HTR-8/SVneo (cell line): ENCODE measurements around the gene KCNT1.

Experiments
- DNase-seq: peaks from one replicate; pipeline ENCODE4 v3.0.0; 2011; ENCODE audit warnings: low spot score, mixed read lengths; ENCODE audit not compliant: insufficient read length
- FAIRE-seq: peaks from 2 replicates; lab custom pipeline; 2011; peaks lifted over from hg19 to GRCh38; lab: Jason Lieb, UNC

The KCNT1 gene

GRCh38 chr9:135760465-135760864 lies 58.5 kb downstream of the KCNT1 start:
- DNase-seq (no peak), FAIRE-seq (no peak)

GRCh38 chr9:135761150-135761844 lies 59.3 kb downstream of the KCNT1 start:
- no peak for DNase-seq

GRCh38 chr9:135761845-135762168 lies 59.8 kb downstream of the KCNT1 start:
- no peak for DNase-seq
- no peak for FAIRE-seq

More at GRCh38 chr9:135761150-135761844, 59.3 kb downstream of the KCNT1 start:
- no peak for FAIRE-seq

GRCh38 chr9:135762921-135763320 lies 60.9 kb downstream of the KCNT1 start:
- no peak for FAIRE-seq

GRCh38 chr9:135763716-135764446 lies 61.9 kb downstream of the KCNT1 start:
- no peak for FAIRE-seq

More at GRCh38 chr9:135762921-135763320, 60.9 kb downstream of the KCNT1 start:
- DNase-seq, result no peak

GRCh38 chr9:135764731-135765130 lies 62.7 kb downstream of the KCNT1 start:
- DNase-seq (no peak), FAIRE-seq (no peak)

More at GRCh38 chr9:135763716-135764446, 61.9 kb downstream of the KCNT1 start:
- DNase-seq, result no peak

GRCh38 chr9:135765416-135765815 lies 63.4 kb downstream of the KCNT1 start:
- FAIRE-seq, result no peak
- DNase-seq, result no peak

- no peak for FAIRE-seq
- DNase-seq, result no peak
Observed at GRCh38 chr9:135766251-135766650, 64.3 kb downstream of the KCNT1 start.

GRCh38 chr9:135766707-135767106 lies 64.7 kb downstream of the KCNT1 start:
- DNase-seq, result no peak
- no peak for FAIRE-seq

GRCh38 chr9:135768516-135769218 lies 66.7 kb downstream of the KCNT1 start:
- FAIRE-seq, result no peak
- no peak for DNase-seq

- DNase-seq, result no peak
- FAIRE-seq, result no peak
Observed at GRCh38 chr9:135769489-135770202, 67.7 kb downstream of the KCNT1 start.

- FAIRE-seq (no peak), DNase-seq (no peak)
Observed at GRCh38 chr9:135770203-135770535, 68.2 kb downstream of the KCNT1 start.

- FAIRE-seq, result no peak
- DNase-seq, result no peak
Observed at GRCh38 chr9:135770771-135771170, 68.8 kb downstream of the KCNT1 start.

- FAIRE-seq (no peak), DNase-seq (no peak)
Observed at GRCh38 chr9:135771401-135772051, 69.5 kb downstream of the KCNT1 start.

GRCh38 chr9:135772056-135772646 lies 70.2 kb downstream of the KCNT1 start:
- no peak for DNase-seq

GRCh38 chr9:135772702-135773493 lies 70.9 kb downstream of the KCNT1 start:
- no peak for DNase-seq
- no peak for FAIRE-seq

More at GRCh38 chr9:135772056-135772646, 70.2 kb downstream of the KCNT1 start:
- FAIRE-seq, result no peak

- FAIRE-seq (no peak), DNase-seq (no peak)
Observed at GRCh38 chr9:135773530-135774238, 71.7 kb downstream of the KCNT1 start.

GRCh38 chr9:135774239-135774747 lies 72.3 kb downstream of the KCNT1 start:
- DNase-seq, result no peak
- peak; percentile 99 for FAIRE-seq
